ENCODE data around the gene ARID2.

ARID2 gene

DNA sequence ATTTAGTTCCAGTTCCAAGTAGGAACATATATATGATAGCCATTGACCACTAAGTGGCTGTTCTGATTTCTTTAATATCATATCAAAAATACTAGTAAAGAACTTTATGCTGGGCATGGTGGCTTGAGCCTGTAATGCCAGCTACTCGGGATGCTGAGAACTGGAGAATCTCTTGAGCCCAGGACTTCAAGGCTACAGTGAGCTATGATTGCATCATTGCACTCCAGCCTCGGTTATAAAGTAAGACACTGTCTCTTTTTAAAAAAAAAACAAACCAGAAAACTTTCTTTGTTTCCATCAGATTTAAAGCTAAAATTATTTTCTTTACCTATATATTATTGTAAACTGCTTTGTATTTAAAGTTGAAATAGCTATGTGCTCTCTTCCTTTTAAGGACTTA is 133.8 kb downstream of the ARID2 start:
- no peak for DNase-seq (ENCODE audit: low read depth in 3 of 3)

GRCh38 chr12:45866299-45866698 is 136.8 kb downstream of the ARID2 start:
- no peak for DNase-seq (ENCODE audit: low read depth in 3 of 3)

- DNase-seq (ENCODE audit: low read depth in 3 of 3) = no peak
These were observed 142.9 kb downstream of the ARID2 start for GRCh38 chr12:45872446-45872845.

- DNase-seq (ENCODE audit: low read depth in 3 of 3) = no peak
These were observed 147.6 kb downstream of the ARID2 start for GRCh38 chr12:45877069-45877468.

- peak in 1 of 3 experiments; percentile 7 for DNase-seq (ENCODE audit: low read depth in 3 of 3)
These were observed 149.2 kb downstream of the ARID2 start for GRCh38 chr12:45878630-45879255.

- DNase-seq (ENCODE audit: low read depth in 3 of 3) = no peak
These were observed 149.9 kb downstream of the ARID2 start for GRCh38 chr12:45879363-45879895.

GRCh38 chr12:45880533-45880932 is 151.0 kb downstream of the ARID2 start:
- DNase-seq (ENCODE audit: low read depth in 3 of 3) = no peak

DNA sequence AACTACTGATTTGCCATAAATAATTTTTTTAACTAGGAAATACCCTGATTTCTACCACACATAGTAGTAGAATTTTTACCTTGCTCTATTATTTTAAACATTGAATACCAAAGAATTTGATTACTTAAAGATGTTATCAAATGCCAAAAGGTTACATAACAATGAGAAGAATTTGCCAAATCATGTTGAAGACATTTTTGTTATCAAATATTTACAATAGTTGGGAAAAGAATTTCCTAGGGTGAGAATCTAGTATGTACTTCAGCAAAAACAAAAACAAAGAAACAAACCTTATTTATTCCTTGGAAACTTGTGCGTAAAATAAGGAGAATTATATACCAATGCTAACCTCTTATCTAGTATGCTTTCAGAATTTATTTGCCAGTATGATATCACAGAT is 153.7 kb downstream of the ARID2 start:
- no peak for DNase-seq (ENCODE audit: low read depth in 3 of 3)

- no peak for DNase-seq (ENCODE audit: low read depth in 3 of 3)
These were observed 157.2 kb downstream of the ARID2 start for GRCh38 chr12:45886685-45887084.

DNA sequence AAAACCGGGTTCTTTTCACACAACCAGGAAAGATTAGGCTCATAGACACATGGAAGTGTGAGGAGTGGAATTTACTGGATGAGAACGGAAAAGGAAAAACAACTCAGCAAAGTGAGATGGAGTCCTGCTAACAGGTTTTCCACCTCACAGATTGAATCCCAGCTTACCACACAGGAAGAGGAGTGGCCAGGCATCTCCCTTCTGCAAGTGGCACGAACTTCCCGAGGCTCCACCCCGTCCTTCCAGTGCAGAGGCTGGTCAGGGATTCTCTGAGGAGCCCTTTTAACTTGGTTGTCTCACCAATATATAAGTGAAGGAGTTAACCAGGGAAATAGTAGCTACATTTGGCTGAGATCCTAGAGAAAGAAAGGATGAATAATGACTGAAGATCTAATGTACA is 158.0 kb downstream of the ARID2 start:
- DNase-seq (ENCODE audit: low read depth in 3 of 3) = no peak

DNA sequence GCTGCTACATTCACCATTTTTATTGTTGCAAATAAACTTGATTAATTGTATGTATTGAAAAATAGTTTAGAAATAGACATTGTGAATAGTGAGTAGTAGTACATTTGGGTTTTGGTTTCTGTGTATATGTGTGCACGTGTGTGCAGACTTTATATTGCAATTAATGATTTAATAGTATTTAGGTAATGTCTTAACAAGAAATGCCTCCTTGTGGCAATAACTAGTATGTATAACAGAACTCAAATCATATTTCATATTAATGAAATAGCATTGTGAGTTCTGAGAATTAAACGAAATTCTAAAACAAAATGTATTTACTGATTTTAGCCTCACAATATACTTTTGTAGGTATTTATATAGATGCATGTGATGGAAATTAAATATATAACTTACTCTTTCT is 160.8 kb downstream of the ARID2 start:
- DNase-seq (ENCODE audit: low read depth in 3 of 3) = no peak

DNA sequence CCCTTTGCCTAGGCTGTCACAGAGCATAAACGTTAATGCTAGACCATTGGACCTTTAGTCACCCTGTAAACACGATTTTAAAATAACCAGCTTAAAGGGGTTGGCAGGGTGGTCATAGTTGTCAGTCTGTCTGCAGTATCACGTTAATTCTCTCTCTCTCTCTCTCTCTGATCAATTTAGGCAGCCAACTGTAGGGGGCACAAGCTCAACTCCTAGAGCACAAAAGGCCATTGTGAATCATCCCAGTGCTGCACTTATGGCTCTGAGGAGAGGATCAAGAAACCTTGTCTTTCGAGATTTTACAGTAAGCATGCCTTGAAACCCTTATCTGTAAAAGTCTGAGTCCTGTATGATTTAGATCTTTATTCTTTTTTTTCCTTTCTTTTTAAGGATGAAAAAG is 163.7 kb downstream of the ARID2 start:
- DNase-seq (ENCODE audit: low read depth in 3 of 3) = no peak

GRCh38 chr12:45895961-45896360 is 166.5 kb downstream of the ARID2 start:
- DNase-seq (ENCODE audit: low read depth in 3 of 3) = no peak

DNA sequence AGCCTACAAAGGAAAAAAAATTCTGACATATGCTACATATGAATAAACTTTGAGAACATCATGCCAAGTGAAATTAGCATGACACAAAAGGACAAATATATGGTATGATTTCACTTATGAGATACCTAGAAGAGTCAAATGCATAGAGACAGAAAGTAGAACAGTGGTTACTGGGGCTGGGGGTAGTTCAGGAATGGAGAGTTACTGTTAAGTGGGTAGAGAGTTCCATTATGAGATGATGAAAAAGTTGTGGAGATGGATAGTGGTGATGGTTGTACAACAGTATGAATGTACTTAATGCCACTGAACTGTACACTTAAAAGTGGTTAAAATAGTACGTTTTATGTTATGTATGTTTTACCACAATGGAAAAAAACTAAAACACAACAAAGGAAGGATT is 168.6 kb downstream of the ARID2 start:
- DNase-seq (ENCODE audit: low read depth in 3 of 3) = no peak

GRCh38 chr12:45907955-45908354 is 178.4 kb downstream of the ARID2 start:
- DNase-seq (ENCODE audit: low read depth in 3 of 3) = no peak

GRCh38 chr12:45909041-45909713 is 179.7 kb downstream of the ARID2 start:
- no peak for DNase-seq (ENCODE audit: low read depth in 3 of 3)

DNA sequence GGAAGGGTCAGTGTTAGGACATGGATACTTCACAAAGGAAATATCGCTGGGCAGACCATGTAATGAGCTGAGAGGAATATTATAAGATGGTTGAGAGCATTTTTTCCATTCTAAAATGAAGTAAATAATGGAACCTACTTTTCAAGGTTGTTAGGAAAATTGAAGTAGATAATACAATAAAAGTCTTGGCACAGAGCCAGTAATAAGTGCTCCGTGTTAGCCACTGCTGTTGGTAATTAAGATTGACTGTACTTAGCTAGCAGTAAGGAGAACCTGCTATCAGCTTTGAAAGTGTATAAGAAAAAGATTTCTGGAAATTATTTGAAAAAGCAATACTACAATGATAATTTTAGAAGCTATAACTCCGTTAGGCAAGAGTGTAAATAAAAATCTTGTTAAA is 183.3 kb downstream of the ARID2 start:
- no peak for DNase-seq (ENCODE audit: low read depth in 3 of 3)

GRCh38 chr12:45913631-45914030 is 184.1 kb downstream of the ARID2 start:
- no peak for DNase-seq (ENCODE audit: low read depth in 3 of 3)

- no peak for DNase-seq (ENCODE audit: low read depth in 3 of 3)
These were observed 184.6 kb downstream of the ARID2 start for GRCh38 chr12:45914090-45914489.

DNA sequence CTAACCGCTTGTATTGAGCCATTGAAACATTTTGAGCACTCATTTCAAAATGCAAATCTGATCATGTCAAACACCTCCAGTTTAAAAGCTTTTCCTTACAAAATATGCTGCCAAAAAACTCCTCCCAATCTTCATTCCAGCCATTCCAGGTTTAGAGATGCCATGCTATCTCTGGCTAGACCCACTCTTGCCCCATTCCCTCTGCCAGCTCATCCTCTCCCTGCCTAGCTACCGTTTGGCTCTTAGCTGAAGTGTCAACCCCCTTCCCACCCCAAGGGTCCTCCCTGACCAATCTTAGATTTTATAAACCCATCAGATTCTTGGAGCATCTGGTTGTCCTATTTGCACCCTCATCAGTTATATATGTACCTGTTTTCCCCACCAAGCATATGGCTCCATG is 185.9 kb downstream of the ARID2 start:
- no peak for DNase-seq (ENCODE audit: low read depth in 3 of 3)

DNA sequence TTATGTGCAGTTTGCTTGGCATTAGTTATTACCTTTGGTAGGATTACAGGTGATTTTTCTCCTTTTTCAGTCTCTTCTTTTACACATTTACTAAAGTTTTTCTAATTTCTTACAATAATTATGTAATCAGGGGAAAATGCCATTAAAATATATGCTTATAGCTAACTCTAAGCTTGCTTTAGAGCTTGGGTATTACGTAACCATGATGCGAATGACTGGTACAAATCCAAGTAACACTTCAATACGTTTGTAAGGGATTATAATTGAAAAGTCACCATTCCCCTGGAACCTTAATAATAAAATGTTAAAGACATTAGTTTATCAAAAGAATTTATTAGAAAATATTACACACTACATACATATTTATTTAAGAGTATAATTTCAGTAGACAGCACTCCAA is 189.3 kb downstream of the ARID2 start:
- DNase-seq (ENCODE audit: low read depth in 3 of 3) = no peak

DNA sequence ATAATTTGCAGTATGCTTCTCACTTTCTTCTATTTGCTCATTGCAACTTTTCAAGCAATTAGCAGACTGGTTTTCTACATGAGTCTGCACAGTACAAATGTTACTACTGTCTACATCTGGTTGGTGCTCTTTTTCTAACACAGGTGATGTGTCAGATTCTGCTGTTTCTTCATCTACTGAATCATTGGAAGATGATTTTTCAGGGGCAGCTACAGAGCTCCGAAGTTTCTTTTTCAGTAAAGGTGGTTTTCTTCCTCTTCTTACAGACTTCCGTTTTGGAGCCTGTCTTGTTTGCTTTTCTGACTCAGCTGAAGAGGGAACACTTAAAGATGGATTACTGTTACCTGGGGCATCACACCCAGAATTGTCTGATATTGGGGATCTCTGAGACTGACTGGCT is 198.8 kb downstream of the ARID2 start:
- no peak for DNase-seq (ENCODE audit: low read depth in 3 of 3)

- DNase-seq (ENCODE audit: low read depth in 3 of 3) = no peak
These were observed 200.9 kb downstream of the ARID2 start for GRCh38 chr12:45930369-45930768.

DNA sequence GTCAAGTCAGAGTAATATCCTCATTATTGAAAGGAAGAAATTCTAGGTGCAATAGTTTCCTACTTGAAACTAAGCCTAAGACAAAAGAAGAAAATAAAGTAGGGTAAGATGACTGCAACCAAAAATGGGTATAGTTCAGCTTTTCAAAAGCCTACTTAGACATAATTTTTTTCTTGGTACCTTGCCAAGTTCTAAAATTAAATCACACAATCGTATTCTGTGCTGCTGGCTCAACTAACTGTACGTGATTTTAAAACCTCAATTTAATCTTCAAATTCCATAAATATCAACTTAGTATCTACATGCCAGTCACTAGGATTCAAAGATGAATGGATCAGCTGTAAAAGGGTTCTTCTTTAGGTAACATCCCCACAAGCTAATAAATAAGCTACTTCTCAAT is 204.0 kb downstream of the ARID2 start:
- DNase-seq (ENCODE audit: low read depth in 3 of 3) = no peak
